AG04450 (cell line): ENCODE measurements around the gene ABTB2. TPM values are rescaled to one million over a fixed set of nuclear protein-coding genes. Genes with fewer than 3 reads are reported as not detected.
"Not testable (repeated sequence)": the region's sequence is repeated elsewhere in the genome, so short reads cannot be mapped to it uniquely, and the experiment has no call there.

ENCODE experiments used
- CTCF ChIA-PET: fragments of 300-600, 350-600 bp; formaldehyde crosslinking; extraction: SDS; loops from one replicate; lab custom pipeline; 2022; ENCODE audit warnings: antibody characterized with exemption, inconsistent platforms; lab: Charles Lee
- POLR2A ChIA-PET: fragments of 350-600 bp; formaldehyde crosslinking; extraction: SDS; loops from one replicate; lab custom pipeline; 2021; ENCODE audit warnings: antibody characterized with exemption, inconsistent platforms; lab: Yijun Ruan, JAX
- DNase-seq: peaks from one replicate; pipeline ENCODE4 v3.0.0-alpha.2; 2011; ENCODE audit warnings: low read depth, low spot score
- H3K27ac ChIP-seq: one replicate; pipeline ENCODE4 v1.5.1; 2012; ENCODE audit warnings: low read depth, low read length, control low read depth
- H3K27me3 ChIP-seq: one replicate; pipeline ENCODE4 v1.6.0; 2012; ENCODE audit warnings: low read length; ENCODE audit not compliant: control insufficient read depth, insufficient read depth
- H3K4me3 ChIP-seq: 2 replicates; pipeline ENCODE4 v1.5.1; 2011; ENCODE audit warnings: mild to moderate bottlenecking, low read depth, low read length, control low read depth
- H3K9me3 ChIP-seq: 2 replicates; pipeline ENCODE4 v1.5.1; 2012; ENCODE audit warnings: low read length; ENCODE audit not compliant: control insufficient read depth, insufficient read depth
- polyA plus RNA-seq: library from polyadenylated mRNA; depleted of rRNA; stranded (reverse); fragments of >200 nt; gene quantifications from 2 replicates; pipeline ENCODE4 v1.2.3, GENCODE V29; 2011
- TF ChIP-seq, protein P1 (sequence below): IDR thresholded peaks from 2 replicates; pipeline ENCODE4 v1.5.1; 2011; ENCODE audit warnings: low read depth, low read length, control low read depth, inconsistent platforms

ABTB2 gene
- polyA plus RNA-seq, 1 experiment, result 0.43 TPM

- ChIA-PET POLR2A (no interaction called here), CTCF (interaction anchor here (1.0 kb wide), 1 partner anchor 9 kb away, joined by 5 read pairs; no protein-coding TSS in a partner anchor)
- Histone ChIP-seq H3K9me3 (no peaks in the 10 kb centered on the region), H3K4me3 (no peak overlapping the region), H3K27ac (no peak overlapping the region), H3K27me3 (peaks cover 6% of the 10 kb centered on the region)
- TF ChIP-seq, protein P1, sequence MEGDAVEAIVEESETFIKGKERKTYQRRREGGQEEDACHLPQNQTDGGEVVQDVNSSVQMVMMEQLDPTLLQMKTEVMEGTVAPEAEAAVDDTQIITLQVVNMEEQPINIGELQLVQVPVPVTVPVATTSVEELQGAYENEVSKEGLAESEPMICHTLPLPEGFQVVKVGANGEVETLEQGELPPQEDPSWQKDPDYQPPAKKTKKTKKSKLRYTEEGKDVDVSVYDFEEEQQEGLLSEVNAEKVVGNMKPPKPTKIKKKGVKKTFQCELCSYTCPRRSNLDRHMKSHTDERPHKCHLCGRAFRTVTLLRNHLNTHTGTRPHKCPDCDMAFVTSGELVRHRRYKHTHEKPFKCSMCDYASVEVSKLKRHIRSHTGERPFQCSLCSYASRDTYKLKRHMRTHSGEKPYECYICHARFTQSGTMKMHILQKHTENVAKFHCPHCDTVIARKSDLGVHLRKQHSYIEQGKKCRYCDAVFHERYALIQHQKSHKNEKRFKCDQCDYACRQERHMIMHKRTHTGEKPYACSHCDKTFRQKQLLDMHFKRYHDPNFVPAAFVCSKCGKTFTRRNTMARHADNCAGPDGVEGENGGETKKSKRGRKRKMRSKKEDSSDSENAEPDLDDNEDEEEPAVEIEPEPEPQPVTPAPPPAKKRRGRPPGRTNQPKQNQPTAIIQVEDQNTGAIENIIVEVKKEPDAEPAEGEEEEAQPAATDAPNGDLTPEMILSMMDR, result no peak
- DNase-seq, result no peak
These were observed 174.7 kb downstream of the ABTB2 start for GRCh38 chr11:34182921-34183685.

DNA sequence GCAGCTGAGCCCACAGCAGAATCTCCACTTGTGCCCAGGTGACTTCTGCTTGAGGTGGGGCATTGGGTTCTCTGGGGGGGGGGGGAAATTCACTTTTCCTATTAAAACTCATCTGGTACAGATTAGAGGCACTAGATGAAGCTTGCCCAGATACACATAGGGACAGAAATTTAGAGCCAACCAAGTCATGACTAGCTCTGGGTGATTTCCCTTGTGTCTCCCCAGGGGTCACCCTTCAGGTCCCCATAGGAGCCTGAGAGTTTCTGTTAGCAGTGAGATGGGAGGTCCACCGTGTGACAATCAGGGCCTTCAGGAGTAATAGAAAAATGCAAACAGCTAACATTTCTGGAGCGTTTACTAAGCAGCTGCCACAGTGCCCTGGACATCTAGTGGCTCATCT, 175.4 kb downstream of the ABTB2 start:
- Histone ChIP-seq H3K4me3 (no peak overlapping the region), H3K27ac (no peak overlapping the region), H3K9me3 (no peaks in the 10 kb centered on the region), H3K27me3 (peaks cover 2% of the 10 kb centered on the region)
- TF ChIP-seq, protein P1, result no peak
- CTCF ChIA-PET, result interaction anchor here (1.0 kb wide), 1 partner anchor 8 kb away, joined by 5 read pairs; no protein-coding TSS in a partner anchor
- POLR2A ChIA-PET, result no interaction called here
- DNase-seq, result no peak

DNA sequence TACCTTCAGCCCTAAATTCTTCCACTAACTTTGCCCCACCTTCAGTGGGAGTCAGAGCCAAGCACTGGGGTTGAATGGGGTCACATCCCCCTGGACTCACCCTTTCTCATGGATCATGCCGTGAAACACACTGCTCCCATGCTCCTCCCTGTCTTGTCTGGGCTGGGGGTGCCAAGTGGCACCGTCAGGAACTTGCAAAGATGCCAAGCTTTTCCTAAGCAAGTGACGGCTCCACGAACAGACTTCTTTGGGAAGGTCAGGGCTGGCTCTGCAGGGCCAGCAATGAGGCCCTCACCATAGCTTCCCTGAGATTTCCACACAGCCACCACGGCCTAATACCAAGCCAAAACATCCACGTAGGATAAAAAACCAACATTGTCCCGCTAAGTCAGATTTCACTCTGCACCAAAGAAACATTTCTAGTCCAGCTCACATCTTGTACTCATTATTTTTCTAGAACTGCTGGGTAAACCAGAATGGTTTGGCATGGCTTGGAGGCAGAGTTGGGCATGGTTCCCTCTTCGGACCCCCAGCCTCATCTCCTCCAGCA, 175.9 kb downstream of the ABTB2 start:
- no peak for DNase-seq

DNA sequence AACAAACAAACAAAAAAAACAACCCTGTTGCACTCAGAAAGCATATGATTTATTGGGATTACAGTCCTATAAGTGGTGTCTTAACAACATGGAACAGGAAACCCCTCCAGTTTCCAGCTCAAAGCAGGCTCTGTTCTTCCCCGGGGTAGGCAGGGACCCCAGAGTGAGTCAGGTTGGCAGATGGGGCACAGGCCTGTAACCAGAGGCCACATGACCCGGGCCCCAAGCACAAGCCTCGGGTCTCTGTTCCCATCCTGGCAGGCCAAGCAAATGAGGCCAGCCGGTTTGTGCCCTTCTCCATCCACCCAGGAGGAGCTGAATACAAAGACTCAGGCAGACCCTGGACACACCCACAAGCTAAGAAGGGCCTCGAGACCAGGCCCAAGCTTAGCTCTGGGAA, 176.6 kb downstream of the ABTB2 start:
- POLR2A ChIA-PET, result no interaction called here
- no peak overlapping the region for H3K4me3 ChIP-seq

More for the DNA sequence above, 175.9 kb downstream of the ABTB2 start:
- H3K4me3 ChIP-seq, result no peak overlapping the region
- CTCF ChIA-PET, result interaction anchor here (0.6 kb wide), 1 partner anchor 197 kb away, joined by 6 read pairs; no protein-coding TSS in a partner anchor
- POLR2A ChIA-PET, result no interaction called here
- H3K9me3 ChIP-seq, result no peaks in the 10 kb centered on the region
- TF ChIP-seq, protein P1, result no peak
- no peak overlapping the region for H3K27ac ChIP-seq
- H3K27me3 ChIP-seq, result peaks cover 5% of the 10 kb centered on the region

DNA sequence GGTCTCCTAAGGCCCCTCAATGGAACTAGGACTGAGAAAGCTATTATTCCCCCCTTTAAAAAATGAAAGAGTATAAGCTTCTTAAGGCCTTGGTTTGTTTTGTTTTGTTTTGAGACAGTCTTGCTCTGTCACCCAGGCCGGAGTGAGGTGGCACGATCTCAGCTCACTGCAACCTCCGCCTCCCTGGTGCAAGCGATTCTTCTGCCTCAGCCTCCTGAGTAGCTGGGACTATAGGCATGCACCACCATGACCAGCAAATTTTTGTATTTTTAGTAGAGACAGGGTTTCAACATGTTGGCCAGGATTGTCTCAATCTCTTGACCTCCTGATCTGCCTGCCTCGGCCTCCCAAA, 177.0 kb downstream of the ABTB2 start:
- H3K4me3 ChIP-seq, H3K27ac ChIP-seq, H3K27me3 ChIP-seq, DNase-seq, POLR2A ChIA-PET, H3K9me3 ChIP-seq: not testable (repeated sequence)
- CTCF ChIA-PET, result interaction anchor here (1.2 kb wide), 1 partner anchor 312 kb away, joined by 3 read pairs; no protein-coding TSS in a partner anchor

More for the DNA sequence above, 176.6 kb downstream of the ABTB2 start:
- no peak overlapping the region for H3K27ac ChIP-seq
- CTCF ChIA-PET, result interaction anchor here (0.6 kb wide), 1 partner anchor 198 kb away, joined by 6 read pairs; no protein-coding TSS in a partner anchor
- TF ChIP-seq, protein P1, result no peak
- DNase-seq, result no peak
- no peaks in the 10 kb centered on the region for H3K9me3 ChIP-seq
- peaks cover 5% of the 10 kb centered on the region for H3K27me3 ChIP-seq
